Measurements from ENCODE around the gene STK4.

DNA sequence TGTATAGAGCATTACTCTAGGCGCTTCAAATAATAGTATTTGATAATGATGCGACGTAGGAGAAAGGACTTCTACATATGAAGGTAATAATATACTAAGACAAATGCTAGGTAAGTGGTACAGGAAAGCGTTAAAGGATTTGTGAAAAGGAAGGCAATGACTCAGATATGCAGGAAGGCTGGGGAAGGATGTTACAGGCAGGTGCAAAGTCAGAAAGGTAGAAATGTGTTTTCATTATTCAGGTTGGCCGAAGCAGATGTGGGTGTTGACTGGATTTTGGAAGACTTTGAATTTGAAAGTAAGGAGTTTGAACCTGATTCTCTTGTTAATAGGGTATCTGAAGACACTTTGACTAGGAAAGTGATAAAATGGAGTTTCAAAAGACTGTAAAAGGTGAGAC lies 51.0 kb downstream of the STK4 start:
- TF ChIP-seq, protein P1, sequence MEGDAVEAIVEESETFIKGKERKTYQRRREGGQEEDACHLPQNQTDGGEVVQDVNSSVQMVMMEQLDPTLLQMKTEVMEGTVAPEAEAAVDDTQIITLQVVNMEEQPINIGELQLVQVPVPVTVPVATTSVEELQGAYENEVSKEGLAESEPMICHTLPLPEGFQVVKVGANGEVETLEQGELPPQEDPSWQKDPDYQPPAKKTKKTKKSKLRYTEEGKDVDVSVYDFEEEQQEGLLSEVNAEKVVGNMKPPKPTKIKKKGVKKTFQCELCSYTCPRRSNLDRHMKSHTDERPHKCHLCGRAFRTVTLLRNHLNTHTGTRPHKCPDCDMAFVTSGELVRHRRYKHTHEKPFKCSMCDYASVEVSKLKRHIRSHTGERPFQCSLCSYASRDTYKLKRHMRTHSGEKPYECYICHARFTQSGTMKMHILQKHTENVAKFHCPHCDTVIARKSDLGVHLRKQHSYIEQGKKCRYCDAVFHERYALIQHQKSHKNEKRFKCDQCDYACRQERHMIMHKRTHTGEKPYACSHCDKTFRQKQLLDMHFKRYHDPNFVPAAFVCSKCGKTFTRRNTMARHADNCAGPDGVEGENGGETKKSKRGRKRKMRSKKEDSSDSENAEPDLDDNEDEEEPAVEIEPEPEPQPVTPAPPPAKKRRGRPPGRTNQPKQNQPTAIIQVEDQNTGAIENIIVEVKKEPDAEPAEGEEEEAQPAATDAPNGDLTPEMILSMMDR (IDR thresholded peaks at IDR 0.05; ENCODE audit: extremely low read depth in 1 of 2, insufficient read depth in 1 of 2, low read depth in 1 of 2, low read length in 2 of 2): no peak
- no peak for TF ChIP-seq EZH2 (IDR thresholded peaks at IDR 0.05; ENCODE audit: borderline replicate concordance, low read depth, low read length, severe bottlenecking)
- TF ChIP-seq, protein P2, sequence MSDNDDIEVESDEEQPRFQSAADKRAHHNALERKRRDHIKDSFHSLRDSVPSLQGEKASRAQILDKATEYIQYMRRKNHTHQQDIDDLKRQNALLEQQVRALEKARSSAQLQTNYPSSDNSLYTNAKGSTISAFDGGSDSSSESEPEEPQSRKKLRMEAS (IDR thresholded peaks at IDR 0.05; ENCODE audit: insufficient read depth, insufficient read length): no peak
- TF ChIP-seq POLR2A (IDR thresholded peaks at IDR 0.05; ENCODE audit: low read depth, low read length): no peak
- no peak for TF ChIP-seq POLR2AphosphoS5 (IDR thresholded peaks at IDR 0.05; ENCODE audit: insufficient read depth, low read depth, low read length)
- TF ChIP-seq MYC (IDR thresholded peaks at IDR 0.05; ENCODE audit: low read depth, low read length): no peak
- no peak for TF ChIP-seq FOS (IDR thresholded peaks at IDR 0.05; ENCODE audit: borderline replicate concordance, insufficient read depth, low read length)
- TF ChIP-seq JUN (IDR thresholded peaks at IDR 0.05; ENCODE audit: borderline replicate concordance, insufficient read depth, insufficient read length, low read depth): no peak
- no peak for TF ChIP-seq GATA2 (IDR thresholded peaks at IDR 0.05; ENCODE audit: insufficient read depth, insufficient read length, low read depth, low read length)

Measured in endothelial cell of umbilical vein (primary cell).